ENCODE data around the gene WDR4.

The WDR4 gene

GRCh38 chr21:42861848-42862400, 17.4 kb downstream of the WDR4 start:
- H3K4me1 Mint-ChIP-seq = peaks cover 23% of the 10 kb centered on the region
- H3K27ac Mint-ChIP-seq = no peak overlapping the region
- no peaks in the 10 kb centered on the region for H3K9me3 Mint-ChIP-seq

GRCh38 chr21:42861311-42861847, 18.0 kb downstream of the WDR4 start:
- no peak overlapping the region for H3K27ac Mint-ChIP-seq
- H3K4me1 Mint-ChIP-seq = peaks cover 21% of the 10 kb centered on the region
- H3K9me3 Mint-ChIP-seq = no peaks in the 10 kb centered on the region
- peaks cover 82% of the 10 kb centered on the region for H3K36me3 Mint-ChIP-seq
- no peaks in the 10 kb centered on the region for H3K27me3 Mint-ChIP-seq
- no peak overlapping the region for H3K4me3 Mint-ChIP-seq
- ATAC-seq = no peak

More at GRCh38 chr21:42861848-42862400, 17.4 kb downstream of the WDR4 start:
- Mint-ChIP-seq H3K27me3 (no peaks in the 10 kb centered on the region), H3K36me3 (peaks cover 82% of the 10 kb centered on the region), H3K4me3 (no peak overlapping the region)
- no peak for ATAC-seq

DNA sequence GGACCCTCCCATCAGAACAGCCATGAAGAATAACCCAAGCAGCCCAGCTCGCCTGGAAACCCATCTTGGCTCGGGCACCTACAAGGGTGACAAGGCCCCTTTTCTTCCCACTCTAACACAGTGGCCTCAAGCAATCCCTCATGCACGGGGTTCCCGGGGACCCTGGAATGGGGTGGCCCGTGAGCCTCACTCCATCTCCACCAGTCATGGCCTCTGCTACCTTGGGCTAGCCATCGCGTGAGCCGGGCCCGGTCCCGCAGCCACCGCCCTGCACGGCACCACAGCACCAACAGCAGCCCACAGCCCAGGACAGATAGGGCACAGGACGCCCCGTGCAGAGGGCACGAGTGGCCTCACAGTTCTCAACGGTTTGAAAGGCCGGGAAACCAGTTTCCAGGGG, 19.0 kb downstream of the WDR4 start:
- Mint-ChIP-seq H3K4me1 (peaks cover 14% of the 10 kb centered on the region), H3K27me3 (no peaks in the 10 kb centered on the region), H3K9me3 (no peaks in the 10 kb centered on the region), H3K27ac (no peak overlapping the region), H3K36me3 (peaks cover 82% of the 10 kb centered on the region), H3K4me3 (no peak overlapping the region)
- ATAC-seq = no peak

DNA sequence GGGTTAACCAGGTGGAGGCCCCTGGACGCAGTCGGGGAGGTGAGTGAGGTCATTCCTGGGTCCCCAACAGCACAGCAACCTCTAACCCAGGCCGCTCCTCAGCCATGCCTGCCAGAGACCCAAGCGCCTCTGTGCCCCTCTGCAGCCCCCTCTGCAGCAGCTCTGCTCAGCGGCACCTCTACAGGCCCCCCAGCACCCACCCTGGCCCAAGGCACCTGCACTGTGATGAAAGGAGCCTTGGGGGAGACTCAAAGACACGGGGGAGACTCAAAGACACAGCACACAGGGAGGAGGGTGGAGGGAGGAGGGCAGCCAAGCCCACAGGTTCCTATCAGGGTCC, 19.5 kb downstream of the WDR4 start:
- no peaks in the 10 kb centered on the region for H3K9me3 Mint-ChIP-seq
- no peak overlapping the region for H3K4me3 Mint-ChIP-seq
- no peak for ATAC-seq
- no peak overlapping the region for H3K27ac Mint-ChIP-seq
- peaks cover 13% of the 10 kb centered on the region for H3K4me1 Mint-ChIP-seq
- H3K27me3 Mint-ChIP-seq = no peaks in the 10 kb centered on the region
- H3K36me3 Mint-ChIP-seq = peaks cover 81% of the 10 kb centered on the region

DNA sequence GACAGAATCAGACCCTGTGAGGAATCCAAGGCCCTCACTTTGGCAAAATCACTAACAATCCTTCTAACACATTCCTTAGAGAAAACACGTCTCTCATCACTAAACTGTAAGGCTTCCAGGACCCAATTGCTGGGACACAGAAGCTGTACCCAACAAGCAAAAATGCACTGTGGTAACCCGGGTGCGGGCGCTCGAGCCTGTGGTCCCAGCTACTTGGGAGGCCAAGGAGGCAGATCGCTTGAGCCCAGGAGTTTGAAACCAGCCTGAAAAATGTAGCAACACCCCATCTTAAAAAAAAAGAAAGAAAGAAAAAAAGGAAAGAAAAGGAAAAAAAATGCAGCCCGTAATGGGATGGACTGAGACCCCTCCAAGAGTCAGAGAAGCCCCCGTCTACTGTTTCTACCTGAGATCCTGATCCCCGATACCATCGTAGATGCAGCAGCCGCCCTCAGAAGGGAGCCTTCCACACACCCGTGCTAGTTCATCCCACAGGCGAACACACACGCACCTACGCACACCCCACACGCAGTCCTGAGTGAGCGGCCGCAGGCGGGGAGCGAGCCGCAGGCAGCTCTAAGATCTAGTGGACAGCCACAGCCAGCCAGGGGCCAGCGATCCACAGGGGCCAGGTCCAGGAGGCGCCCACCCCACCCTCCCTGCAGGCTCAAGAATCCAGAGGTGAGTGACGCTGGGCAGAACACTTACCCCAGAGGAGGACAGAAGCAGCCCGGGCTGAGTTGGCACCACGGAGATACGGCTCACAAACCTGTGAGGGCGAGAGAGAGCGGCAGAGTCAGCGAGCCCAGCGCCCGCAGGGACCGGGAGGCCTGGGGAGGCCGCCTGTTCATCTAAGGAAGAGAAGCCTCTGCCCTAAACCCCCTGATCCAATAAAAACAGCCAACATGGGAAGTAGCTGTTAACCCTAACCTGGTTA, 20.1 kb downstream of the WDR4 start:
- ATAC-seq = no peak
- H3K4me3 Mint-ChIP-seq = no peak overlapping the region
- no peaks in the 10 kb centered on the region for H3K27me3 Mint-ChIP-seq
- peaks cover 6% of the 10 kb centered on the region for H3K4me1 Mint-ChIP-seq
- H3K9me3 Mint-ChIP-seq = no peaks in the 10 kb centered on the region
- peaks cover 81% of the 10 kb centered on the region for H3K36me3 Mint-ChIP-seq
- H3K27ac Mint-ChIP-seq = no peak overlapping the region

DNA sequence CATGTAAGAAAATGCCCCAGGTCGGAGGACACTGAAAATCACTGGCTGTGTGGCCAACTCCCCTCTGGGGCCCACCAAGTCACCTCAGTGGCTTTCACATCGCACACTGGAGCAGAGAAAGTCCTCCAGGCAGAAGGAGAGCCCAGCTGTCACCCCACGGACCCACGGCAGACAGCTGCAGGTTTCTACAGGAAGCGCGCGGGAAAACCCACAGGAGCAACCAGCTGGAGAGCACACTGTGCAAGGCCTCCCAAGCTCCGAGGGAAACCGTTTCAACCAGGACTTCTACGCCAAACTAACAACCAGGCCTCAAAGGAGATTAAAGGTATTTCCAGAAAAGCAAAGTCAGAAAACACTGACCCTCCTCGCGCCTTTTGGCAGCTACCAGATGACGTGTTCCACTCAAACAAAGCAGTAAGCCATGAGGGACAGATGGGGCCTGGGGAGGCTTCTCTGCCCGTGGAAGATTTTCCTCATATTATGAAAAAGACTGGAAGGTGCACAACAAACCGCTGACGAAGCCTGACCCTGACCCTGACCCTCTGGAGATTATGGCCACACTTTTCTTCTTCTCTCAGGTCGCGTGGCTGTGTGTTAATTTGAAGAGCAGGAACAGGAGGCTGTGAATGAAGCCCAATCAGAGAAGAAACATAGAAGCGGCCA, 21.0 kb downstream of the WDR4 start:
- no peak for ATAC-seq
- H3K27me3 Mint-ChIP-seq = no peaks in the 10 kb centered on the region
- H3K4me1 Mint-ChIP-seq = peaks cover 6% of the 10 kb centered on the region
- H3K36me3 Mint-ChIP-seq = peaks cover 76% of the 10 kb centered on the region
- H3K4me3 Mint-ChIP-seq = no peak overlapping the region
- H3K9me3 Mint-ChIP-seq = no peaks in the 10 kb centered on the region
- H3K27ac Mint-ChIP-seq = no peak overlapping the region

GRCh38 chr21:42857216-42857615, 22.1 kb downstream of the WDR4 start:
- no peaks in the 10 kb centered on the region for H3K27me3 Mint-ChIP-seq
- no peak overlapping the region for H3K4me3 Mint-ChIP-seq
- peaks cover 69% of the 10 kb centered on the region for H3K36me3 Mint-ChIP-seq
- no peaks in the 10 kb centered on the region for H3K4me1 Mint-ChIP-seq
- ATAC-seq = no peak
- no peaks in the 10 kb centered on the region for H3K9me3 Mint-ChIP-seq
- no peak overlapping the region for H3K27ac Mint-ChIP-seq

- Mint-ChIP-seq H3K4me3 (no peak overlapping the region), H3K4me1 (no peaks in the 10 kb centered on the region), H3K36me3 (peaks cover 76% of the 10 kb centered on the region), H3K9me3 (no peaks in the 10 kb centered on the region), H3K27ac (no peak overlapping the region), H3K27me3 (no peaks in the 10 kb centered on the region)
- ATAC-seq = no peak
Measured at GRCh38 chr21:42855937-42856335, 23.4 kb downstream of the WDR4 start.

DNA sequence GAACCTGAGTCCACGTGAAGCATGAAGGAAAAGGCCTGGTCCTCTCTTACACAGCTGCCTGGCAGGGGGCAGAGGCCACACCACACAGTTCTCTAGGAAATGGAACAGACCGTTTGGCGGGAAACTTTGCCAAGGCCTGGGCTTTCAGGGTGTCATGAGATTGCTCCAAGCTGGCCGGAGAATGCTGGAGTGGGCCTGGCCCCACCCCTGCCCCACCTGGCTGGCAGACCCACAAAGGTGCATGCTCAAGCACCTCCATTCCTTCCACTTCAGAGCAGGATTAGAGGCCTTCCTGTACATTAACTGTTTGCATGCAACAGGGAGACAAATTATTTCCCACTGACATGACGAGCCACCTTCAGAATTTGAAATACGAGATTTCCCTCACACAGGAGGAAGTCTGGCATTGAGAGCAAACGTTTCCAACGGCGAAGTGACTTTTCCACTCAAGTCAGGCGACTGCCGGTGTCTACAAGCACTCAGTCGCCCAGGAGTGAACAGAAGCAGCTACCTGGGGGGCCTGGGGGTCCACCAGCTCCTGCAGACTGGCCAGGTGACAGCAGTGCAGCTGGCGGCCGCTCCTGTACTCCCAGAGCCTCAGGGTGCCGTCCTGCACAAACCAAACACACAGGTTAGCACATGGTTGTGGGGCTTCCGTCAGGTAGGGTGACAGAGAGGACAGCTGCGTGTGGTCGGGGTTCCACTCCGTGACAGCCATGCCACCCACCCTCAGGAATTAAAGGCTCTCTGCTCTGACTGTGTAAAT, 24.0 kb downstream of the WDR4 start:
- ATAC-seq = no peak
- H3K9me3 Mint-ChIP-seq = no peaks in the 10 kb centered on the region
- no peak overlapping the region for H3K4me3 Mint-ChIP-seq
- H3K27me3 Mint-ChIP-seq = no peaks in the 10 kb centered on the region
- peaks cover 74% of the 10 kb centered on the region for H3K36me3 Mint-ChIP-seq
- no peak overlapping the region for H3K27ac Mint-ChIP-seq
- no peaks in the 10 kb centered on the region for H3K4me1 Mint-ChIP-seq

GRCh38 chr21:42854246-42855010, 24.9 kb downstream of the WDR4 start:
- peaks cover 75% of the 10 kb centered on the region for H3K36me3 Mint-ChIP-seq
- ATAC-seq = no peak
- no peaks in the 10 kb centered on the region for H3K4me1 Mint-ChIP-seq
- H3K27ac Mint-ChIP-seq = no peak overlapping the region
- H3K27me3 Mint-ChIP-seq = no peaks in the 10 kb centered on the region
- no peaks in the 10 kb centered on the region for H3K9me3 Mint-ChIP-seq
- H3K4me3 Mint-ChIP-seq = no peak overlapping the region

- Mint-ChIP-seq H3K4me1 (no peaks in the 10 kb centered on the region), H3K27me3 (no peaks in the 10 kb centered on the region), H3K27ac (no peak overlapping the region), H3K4me3 (no peak overlapping the region), H3K9me3 (peaks cover 3% of the 10 kb centered on the region), H3K36me3 (peaks cover 76% of the 10 kb centered on the region)
- ATAC-seq = no peak
Measured at GRCh38 chr21:42853621-42854020, 25.7 kb downstream of the WDR4 start.

GRCh38 chr21:42852925-42853570, 26.3 kb downstream of the WDR4 start:
- Mint-ChIP-seq H3K27me3 (no peaks in the 10 kb centered on the region), H3K36me3 (peaks cover 77% of the 10 kb centered on the region), H3K4me1 (no peaks in the 10 kb centered on the region), H3K9me3 (peaks cover 5% of the 10 kb centered on the region), H3K4me3 (no peak overlapping the region), H3K27ac (no peak overlapping the region)
- ATAC-seq = no peak

DNA sequence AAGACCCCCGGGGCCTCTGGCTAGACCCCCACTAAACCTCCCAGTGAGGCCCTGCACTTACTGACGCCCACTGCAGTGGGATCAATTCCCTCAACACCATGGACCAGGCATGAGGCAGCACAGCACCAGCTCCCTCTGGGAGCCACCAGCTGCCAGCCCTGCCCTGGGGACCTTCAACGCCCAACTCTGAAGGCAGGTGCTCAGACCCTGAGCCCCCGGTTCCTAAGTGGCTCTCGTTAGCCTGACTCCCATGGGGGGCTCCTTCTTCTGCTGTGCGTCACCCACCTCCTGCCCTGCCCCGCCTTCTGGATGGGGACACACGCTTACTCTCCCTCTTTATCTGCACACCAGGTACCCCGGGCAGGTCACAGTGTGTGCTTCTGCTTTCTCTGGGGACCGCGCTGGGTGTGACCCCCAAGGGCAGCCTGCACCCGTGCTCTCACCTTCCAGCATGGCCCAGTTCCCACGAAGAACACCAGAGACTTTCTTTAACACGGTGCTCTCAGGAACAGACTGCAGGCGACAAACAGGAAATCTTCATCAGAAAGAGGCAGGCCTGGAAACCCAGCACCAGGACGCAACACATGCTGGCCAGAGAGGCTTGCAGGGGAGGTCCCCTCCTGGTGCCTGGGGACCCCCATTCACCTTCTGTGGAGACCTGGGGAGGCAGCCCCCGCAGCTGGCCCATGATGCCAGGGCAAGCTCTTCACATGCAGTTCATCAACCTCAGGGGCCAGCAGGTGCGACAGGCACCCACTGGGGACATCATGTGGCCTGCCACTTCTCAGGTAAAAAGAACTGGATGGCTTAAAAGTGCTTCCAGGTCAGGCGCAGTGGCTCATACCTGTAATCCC, 27.3 kb downstream of the WDR4 start:
- H3K4me1 Mint-ChIP-seq = peaks cover 2% of the 10 kb centered on the region
- H3K36me3 Mint-ChIP-seq = peaks cover 75% of the 10 kb centered on the region
- H3K9me3 Mint-ChIP-seq = peaks cover 5% of the 10 kb centered on the region
- H3K27ac Mint-ChIP-seq = no peak overlapping the region
- H3K27me3 Mint-ChIP-seq = no peaks in the 10 kb centered on the region
- H3K4me3 Mint-ChIP-seq = no peak overlapping the region
- ATAC-seq = no peak

All from stimulated activated memory B cell treated with anti-CD40 and anti-IgM and Interleukin-4, amounts not matched to agents 10 μg/mL and 1 μg/mL and 100 μg/mL, for 72 hours (primary cell).